ENCODE results near the gene MEMO1.
"Not testable (repeated sequence)": the region's sequence is repeated elsewhere in the genome, so short reads cannot be mapped to it uniquely, and the experiment has no call there.

Gene MEMO1

GRCh38 chr2:31956312-31956711, 54.5 kb downstream of the MEMO1 start:
- DNase-seq, result no peak

- not testable (repeated sequence) for DNase-seq
Measured at GRCh38 chr2:31953095-31953494, 57.7 kb downstream of the MEMO1 start.

- DNase-seq, result no peak
Measured at GRCh38 chr2:31950946-31951562, 59.8 kb downstream of the MEMO1 start.

DNA sequence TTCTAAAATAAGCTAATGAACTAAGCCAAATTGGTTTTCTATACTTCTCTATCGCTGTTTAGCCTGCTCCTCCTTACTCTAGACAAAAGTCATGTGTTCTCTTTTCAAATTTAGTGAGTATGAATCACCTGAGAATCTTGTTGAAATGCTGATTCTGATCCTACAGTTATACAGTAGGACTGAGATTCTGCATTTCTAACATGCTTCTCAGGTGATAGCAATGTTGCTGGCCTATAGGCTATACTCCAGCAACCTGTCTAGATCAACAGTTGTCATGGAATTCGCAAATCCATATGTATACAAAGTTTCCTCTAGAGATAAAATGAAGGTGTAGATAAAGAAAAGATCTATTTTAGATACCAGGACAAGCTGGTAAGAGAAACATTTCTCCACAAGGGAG, 62.9 kb downstream of the MEMO1 start:
- DNase-seq, result no peak

GRCh38 chr2:31946838-31947237, 64.0 kb downstream of the MEMO1 start:
- DNase-seq, result no peak

- DNase-seq, result no peak
Measured at GRCh38 chr2:31945572-31945935, 65.3 kb downstream of the MEMO1 start.

- no peak for DNase-seq
Measured at GRCh38 chr2:31944828-31945571, 65.8 kb downstream of the MEMO1 start.

DNA sequence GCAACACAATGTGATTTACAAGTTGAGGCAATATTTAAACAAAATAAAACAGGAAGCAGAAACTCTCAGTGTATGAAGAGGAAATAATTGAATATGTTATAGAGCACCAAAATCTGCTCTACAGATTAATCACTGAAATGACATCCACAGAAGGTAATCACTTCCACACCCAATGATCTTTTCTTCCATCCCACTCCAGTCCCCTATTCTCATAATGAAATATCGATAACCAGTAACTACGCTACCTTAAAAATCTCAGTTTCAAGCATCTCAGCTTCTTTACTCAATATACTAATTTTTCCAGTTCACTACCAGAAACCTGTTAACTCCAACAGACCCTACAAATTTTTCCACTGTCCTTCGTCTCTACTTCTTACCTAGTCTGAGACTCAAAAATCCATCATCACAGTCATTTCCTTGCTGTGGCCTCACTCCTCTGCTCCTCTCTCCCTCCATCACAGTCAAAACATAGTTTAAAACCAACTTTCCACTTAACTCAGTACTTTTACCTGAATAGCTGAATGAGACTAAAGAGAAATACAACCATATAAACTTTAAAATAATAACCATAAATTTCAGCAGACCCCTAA, 67.1 kb downstream of the MEMO1 start:
- no peak for DNase-seq

- no peak for DNase-seq
Measured at GRCh38 chr2:31940920-31941319, 69.9 kb downstream of the MEMO1 start.

GRCh38 chr2:31937741-31938140, 73.1 kb downstream of the MEMO1 start:
- DNase-seq, result no peak

- DNase-seq, result no peak
Measured at GRCh38 chr2:31935370-31935769, 75.4 kb downstream of the MEMO1 start.

- no peak for DNase-seq
Measured at GRCh38 chr2:31933066-31933465, 77.7 kb downstream of the MEMO1 start.

DNA sequence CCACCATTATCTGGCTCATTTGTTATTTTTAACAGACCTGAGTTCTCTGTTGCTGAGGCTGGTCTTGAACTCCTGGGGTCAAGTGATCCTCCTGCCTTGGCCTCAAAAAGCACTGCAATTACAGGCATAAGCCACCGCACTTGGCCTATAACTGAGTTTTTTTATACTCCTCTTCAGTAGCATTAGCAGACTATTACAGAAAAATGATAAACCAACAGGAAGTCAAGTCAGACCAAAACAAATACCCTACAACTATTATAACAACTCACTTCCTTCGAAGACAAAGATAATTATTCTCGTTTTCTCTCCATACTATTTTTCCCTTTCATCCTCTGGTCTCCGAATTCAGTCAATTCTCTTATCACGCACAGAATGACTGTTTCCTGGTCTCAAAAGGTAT, 78.2 kb downstream of the MEMO1 start:
- DNase-seq, result no peak

GRCh38 chr2:31931916-31932315, 78.9 kb downstream of the MEMO1 start:
- DNase-seq, result no peak

DNA sequence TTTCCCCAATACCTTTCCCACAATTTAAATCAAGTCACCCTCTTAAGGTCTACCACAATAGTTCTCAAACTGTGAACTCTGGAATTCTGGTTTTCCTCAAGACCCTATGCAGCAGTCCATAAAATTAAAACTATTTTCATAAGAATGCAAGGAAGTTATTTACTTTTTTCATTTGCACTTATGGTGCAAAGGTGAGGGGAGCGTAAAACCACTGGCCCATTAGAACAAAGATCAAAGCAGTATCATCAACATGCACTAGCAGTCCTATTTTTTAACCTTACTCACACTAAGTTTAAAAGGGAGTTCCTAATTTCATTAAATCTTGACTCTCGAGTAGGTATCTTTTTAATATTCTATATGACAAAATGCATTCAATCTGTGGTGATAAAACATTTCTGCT, 85.3 kb downstream of the MEMO1 start:
- no peak for DNase-seq

DNA sequence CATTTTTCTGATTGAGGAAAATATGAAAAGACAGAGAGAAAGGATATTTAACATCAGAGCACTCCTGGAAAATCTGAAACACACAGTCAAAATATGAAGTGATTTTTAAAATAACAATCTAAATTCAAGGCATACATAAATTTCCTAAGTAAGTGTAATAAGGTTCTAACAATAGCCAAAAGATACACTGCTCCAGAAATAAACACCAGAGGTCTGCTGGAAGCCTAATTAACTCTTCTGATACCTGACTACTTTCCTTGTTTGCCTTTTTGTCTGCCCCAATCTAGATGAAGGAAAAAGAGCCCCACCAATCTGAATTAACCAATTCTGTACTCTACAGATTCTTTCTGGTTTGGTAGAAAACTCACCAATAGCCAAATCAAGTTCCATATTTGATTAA, 87.1 kb downstream of the MEMO1 start:
- DNase-seq, result no peak

DNA sequence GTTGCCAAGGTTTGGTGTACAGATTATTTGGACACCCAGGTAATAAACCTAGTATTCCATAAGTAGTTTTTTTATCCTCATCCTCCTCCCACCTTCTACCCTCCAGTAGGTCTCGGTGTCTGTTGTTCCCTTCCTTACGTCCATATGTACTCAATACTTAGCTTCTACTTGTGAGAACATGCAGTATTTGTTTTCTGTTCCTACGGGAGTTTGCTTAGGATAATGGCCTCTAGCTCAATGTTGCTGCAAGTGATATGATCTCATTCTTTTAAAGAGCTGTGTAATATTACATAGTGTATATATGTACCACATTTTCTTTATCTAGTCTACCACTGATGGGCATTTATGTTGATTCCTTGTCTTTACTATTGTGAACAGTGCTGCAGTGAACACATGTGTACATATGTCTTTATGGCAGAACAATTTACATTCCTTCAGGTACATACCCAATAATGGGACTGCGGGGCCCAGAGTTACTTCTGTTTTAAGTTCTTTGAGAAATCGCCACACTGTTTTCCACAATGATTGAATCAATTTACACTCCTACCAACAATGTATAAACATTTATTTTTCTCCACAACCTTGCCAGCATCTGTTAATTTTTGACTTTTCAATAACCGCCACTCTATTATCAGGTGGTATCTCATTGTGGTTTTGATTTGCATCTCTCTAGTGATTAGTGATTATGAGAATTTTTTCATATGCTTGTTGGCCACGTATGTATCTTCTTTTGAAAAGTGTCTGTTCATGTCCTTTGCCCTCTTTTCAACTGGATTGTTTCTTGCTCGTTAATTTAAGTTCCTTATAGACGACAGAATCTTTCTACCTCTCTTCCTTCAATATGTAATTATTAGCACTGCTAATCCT, 88.0 kb downstream of the MEMO1 start:
- DNase-seq, result no peak

- DNase-seq, result no peak
Measured at GRCh38 chr2:31920962-31921361, 89.8 kb downstream of the MEMO1 start.

- no peak for DNase-seq
Measured at GRCh38 chr2:31919499-31919898, 91.3 kb downstream of the MEMO1 start.

DNA sequence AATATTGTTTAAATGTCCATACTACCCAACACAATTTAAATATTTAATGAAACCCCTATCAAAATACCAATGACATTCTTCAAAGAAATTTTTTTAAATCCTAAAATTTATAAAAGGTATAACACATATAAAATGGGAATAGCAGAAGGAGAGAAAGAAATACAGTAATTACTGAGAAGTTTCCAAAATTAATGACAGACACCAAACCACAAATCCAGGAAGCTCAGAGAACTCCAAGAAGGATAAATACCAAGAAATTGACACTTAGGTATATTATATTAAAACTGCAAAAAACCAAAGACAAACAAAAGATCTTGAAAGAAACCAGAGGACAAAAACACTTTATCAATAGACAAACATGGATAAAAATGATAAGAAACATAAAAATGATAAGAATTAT, 101.1 kb downstream of the MEMO1 start:
- DNase-seq, result no peak

- DNase-seq, result not testable (repeated sequence)
Measured at GRCh38 chr2:31907491-31907890, 103.3 kb downstream of the MEMO1 start.

DNA sequence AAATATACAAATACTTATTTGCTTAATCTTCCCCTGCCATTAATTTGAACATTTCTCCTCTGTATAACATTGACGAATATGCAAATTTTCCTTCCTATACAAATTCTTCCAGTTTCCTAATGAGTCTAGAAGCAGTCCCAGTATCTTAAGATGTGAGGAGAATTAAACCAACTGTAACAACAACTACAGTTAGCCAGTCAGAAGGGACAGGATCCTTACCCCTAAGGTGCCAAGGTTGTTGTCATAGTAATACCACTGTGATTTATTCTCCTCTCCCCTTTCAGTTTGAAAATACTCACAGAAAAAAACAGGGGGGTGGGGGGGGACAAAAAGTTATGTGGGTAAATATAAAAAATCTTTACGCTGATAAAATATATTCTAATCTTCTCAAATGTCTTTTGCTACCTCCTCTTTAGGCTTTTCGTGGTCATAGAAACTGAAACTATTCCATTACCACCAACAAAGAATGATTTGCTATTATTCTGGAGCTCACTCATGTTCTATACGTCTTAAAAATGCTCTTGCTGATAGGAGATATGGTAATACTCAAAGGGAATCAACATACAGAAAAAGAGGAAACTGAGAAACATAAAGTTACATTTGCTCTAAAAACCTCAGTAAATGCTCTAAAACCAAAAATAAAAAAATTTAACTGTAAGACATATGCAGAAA, 107.6 kb downstream of the MEMO1 start:
- no peak for DNase-seq

- no peak for DNase-seq
Measured at GRCh38 chr2:31901900-31902299, 108.9 kb downstream of the MEMO1 start.

Data from KG1 (cell line).